GM12891 (cell line): ENCODE results near the gene PITPNB.

Source experiments
- PAX5 ChIP-seq: IDR thresholded peaks from 2 replicates; pipeline ENCODE4 v1.6.1; 2011; ENCODE audit warnings: low read length, moderate library complexity, mild to moderate bottlenecking; ENCODE audit not compliant: insufficient read depth, severe bottlenecking
- POLR2A ChIP-seq: IDR thresholded peaks from 2 replicates; pipeline ENCODE4 v1.6.1; 2011; ENCODE audit warnings: low read depth, low read length, control low read depth
- POLR2AphosphoS5 ChIP-seq: IDR thresholded peaks from 2 replicates; pipeline ENCODE4 v1.6.1; 2011; ENCODE audit warnings: low read depth, low read length, control low read depth
- POU2F2 ChIP-seq: IDR thresholded peaks from 2 replicates; pipeline ENCODE4 v1.6.1; 2011; ENCODE audit warnings: low read depth, mild to moderate bottlenecking, control low read depth, low read length, moderate library complexity
- SPI1 ChIP-seq: IDR thresholded peaks from 2 replicates; pipeline ENCODE4 v1.6.1; 2011; ENCODE audit warnings: low read depth, low read length, control low read depth
- TAF1 ChIP-seq: IDR thresholded peaks from 2 replicates; pipeline ENCODE4 v1.6.1; 2011; ENCODE audit warnings: low read depth, low read length, control low read depth

GRCh38 chr22:27918341-27919221, 475 bp downstream of the PITPNB start:
- TF ChIP-seq TAF1 (no peak; the same call in 1 of the 2 replicates), POLR2A (peak; percentile 71; the same call in 1 of the 2 replicates), POLR2AphosphoS5 (0 out of 2 replicates have a peak, but pooled peaks have one; percentile 19), SPI1 (no peak), PAX5 (no peak), POU2F2 (no peak; the same call in 1 of the 2 replicates)
